Uterus (tissue), 2 donors: ENCODE results near the gene OPRM1.

Experiments
- CTCF ChIP-seq, 4 experiments: fragments of 200-600 bp in 2 of 4; fragments of 450-650 bp in 2 of 4; sonication (generic) in 2 of 4; IDR thresholded peaks; one replicate each; pipeline ENCODE4 v1.5.1; 2016 to 2019; ENCODE audit warnings: antibody characterized with exemption in 4 of 4, mild to moderate bottlenecking in 2 of 4, moderate library complexity in 1 of 4
- POLR2A ChIP-seq, 2 donors: fragments of 450-650 bp; IDR thresholded peaks; one replicate each; pipeline ENCODE4 v1.6.1; 2016; ENCODE audit warnings: antibody characterized with exemption in 2 of 2, mild to moderate bottlenecking in 1 of 2, moderate library complexity in 1 of 2

GRCh38 chr6:154245506-154245905 is 206.5 kb downstream of the OPRM1 start:
- TF ChIP-seq CTCF (IDR thresholded peaks at IDR 0.05) (no peak), POLR2A (IDR thresholded peaks at IDR 0.05) (no peak)
